ENCODE results near the gene FGB.

DNA sequence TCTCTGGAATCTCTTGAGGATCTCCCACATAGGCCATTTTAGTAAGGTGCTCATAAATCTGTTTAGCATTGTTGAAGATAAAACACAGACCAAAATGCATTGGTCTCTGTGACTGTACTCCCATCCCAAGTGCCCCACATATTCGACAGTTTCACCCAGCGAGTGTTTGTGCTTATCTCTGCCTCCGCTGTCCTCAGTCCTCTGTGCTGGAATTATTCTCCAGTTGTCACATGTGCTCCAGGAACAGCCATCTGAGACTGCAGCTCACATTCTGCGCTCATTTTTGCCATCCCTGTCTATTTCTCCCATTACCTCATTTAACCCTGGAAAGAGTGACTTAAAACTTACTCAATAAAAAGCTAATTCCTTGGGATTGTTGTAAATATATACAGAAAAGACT, 43.6 kb upstream of the FGB start:
- no peak for TF ChIP-seq KLF9 (CRISPR knock-in tag; IDR thresholded peaks at IDR 0.05; ENCODE audit: low read depth)
- no peak for TF ChIP-seq POLR2AphosphoS5 (IDR thresholded peaks at IDR 0.05; ENCODE audit: low read depth, low read length)
- no peak for TF ChIP-seq MAFF (IDR thresholded peaks at IDR 0.05; ENCODE audit: low read depth, low read length)
- no peak for TF ChIP-seq BATF2 (CRISPR knock-in tag; IDR thresholded peaks at IDR 0.05)
- no peak for TF ChIP-seq HOXA9 (CRISPR knock-in tag; IDR thresholded peaks at IDR 0.05; ENCODE audit: borderline replicate concordance)
- no peak for TF ChIP-seq REPIN1 (CRISPR knock-in tag; IDR thresholded peaks at IDR 0.05; ENCODE audit: borderline replicate concordance, low read depth)
- no peak for TF ChIP-seq FOXA1 (IDR thresholded peaks at IDR 0.05)
- no peak for TF ChIP-seq FOXA1 (CRISPR knock-in tag; IDR thresholded peaks at IDR 0.05)
- TF ChIP-seq RBAK (CRISPR knock-in tag; IDR thresholded peaks at IDR 0.05), result no peak
- TF ChIP-seq ZNF292 (CRISPR knock-in tag; IDR thresholded peaks at IDR 0.05; ENCODE audit: borderline replicate concordance, low read depth), result no peak
- TF ChIP-seq, protein P1, sequence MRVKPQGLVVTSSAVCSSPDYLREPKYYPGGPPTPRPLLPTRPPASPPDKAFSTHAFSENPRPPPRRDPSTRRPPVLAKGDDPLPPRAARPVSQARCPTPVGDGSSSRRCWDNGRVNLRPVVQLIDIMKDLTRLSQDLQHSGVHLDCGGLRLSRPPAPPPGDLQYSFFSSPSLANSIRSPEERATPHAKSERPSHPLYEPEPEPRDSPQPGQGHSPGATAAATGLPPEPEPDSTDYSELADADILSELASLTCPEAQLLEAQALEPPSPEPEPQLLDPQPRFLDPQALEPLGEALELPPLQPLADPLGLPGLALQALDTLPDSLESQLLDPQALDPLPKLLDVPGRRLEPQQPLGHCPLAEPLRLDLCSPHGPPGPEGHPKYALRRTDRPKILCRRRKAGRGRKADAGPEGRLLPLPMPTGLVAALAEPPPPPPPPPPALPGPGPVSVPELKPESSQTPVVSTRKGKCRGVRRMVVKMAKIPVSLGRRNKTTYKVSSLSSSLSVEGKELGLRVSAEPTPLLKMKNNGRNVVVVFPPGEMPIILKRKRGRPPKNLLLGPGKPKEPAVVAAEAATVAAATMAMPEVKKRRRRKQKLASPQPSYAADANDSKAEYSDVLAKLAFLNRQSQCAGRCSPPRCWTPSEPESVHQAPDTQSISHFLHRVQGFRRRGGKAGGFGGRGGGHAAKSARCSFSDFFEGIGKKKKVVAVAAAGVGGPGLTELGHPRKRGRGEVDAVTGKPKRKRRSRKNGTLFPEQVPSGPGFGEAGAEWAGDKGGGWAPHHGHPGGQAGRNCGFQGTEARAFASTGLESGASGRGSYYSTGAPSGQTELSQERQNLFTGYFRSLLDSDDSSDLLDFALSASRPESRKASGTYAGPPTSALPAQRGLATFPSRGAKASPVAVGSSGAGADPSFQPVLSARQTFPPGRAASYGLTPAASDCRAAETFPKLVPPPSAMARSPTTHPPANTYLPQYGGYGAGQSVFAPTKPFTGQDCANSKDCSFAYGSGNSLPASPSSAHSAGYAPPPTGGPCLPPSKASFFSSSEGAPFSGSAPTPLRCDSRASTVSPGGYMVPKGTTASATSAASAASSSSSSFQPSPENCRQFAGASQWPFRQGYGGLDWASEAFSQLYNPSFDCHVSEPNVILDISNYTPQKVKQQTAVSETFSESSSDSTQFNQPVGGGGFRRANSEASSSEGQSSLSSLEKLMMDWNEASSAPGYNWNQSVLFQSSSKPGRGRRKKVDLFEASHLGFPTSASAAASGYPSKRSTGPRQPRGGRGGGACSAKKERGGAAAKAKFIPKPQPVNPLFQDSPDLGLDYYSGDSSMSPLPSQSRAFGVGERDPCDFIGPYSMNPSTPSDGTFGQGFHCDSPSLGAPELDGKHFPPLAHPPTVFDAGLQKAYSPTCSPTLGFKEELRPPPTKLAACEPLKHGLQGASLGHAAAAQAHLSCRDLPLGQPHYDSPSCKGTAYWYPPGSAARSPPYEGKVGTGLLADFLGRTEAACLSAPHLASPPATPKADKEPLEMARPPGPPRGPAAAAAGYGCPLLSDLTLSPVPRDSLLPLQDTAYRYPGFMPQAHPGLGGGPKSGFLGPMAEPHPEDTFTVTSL (CRISPR knock-in tag; IDR thresholded peaks at IDR 0.05; ENCODE audit: borderline replicate concordance), result no peak
- TF ChIP-seq ZNF589 (CRISPR knock-in tag; conservative IDR thresholded peaks at IDR 0.05), result no peak
- TF ChIP-seq MED1 (CRISPR knock-in tag; IDR thresholded peaks at IDR 0.05), result no peak
- no peak for TF ChIP-seq ZNF605 (CRISPR knock-in tag; IDR thresholded peaks at IDR 0.05)
